Transverse colon (tissue), 4 donors: ENCODE results near the gene STAT6.

Source experiments
- EP300 ChIP-seq: sonication (generic); formaldehyde crosslinking; IDR thresholded peaks from one replicate; pipeline ENCODE4 v1.6.1; 2017; ENCODE audit warnings: antibody characterized with exemption, low read depth
- POLR2A ChIP-seq: fragments of 450-650 bp; IDR thresholded peaks from one replicate; pipeline ENCODE4 v1.6.1; 2016; ENCODE audit warnings: antibody characterized with exemption, mild to moderate bottlenecking, moderate library complexity
- POLR2AphosphoS5 ChIP-seq, 3 donors: sonication (generic); formaldehyde crosslinking; IDR thresholded peaks; one replicate each; pipeline ENCODE4 v1.6.1; 2016; ENCODE audit warnings: antibody characterized with exemption in 3 of 3
- TF ChIP-seq, protein P1 (sequence below), 5 experiments: fragments of 200-600 bp in 3 of 5; fragments of 450-650 bp in 2 of 5; sonication (generic) in 3 of 5; IDR thresholded peaks; 1 replicate in 2 of 5; 2 replicates in 3 of 5; pipeline ENCODE4 v1.5.1; 2016 to 2017; ENCODE audit warnings: antibody characterized with exemption in 5 of 5, inconsistent platforms in 3 of 5, mild to moderate bottlenecking in 2 of 5, moderate library complexity in 1 of 5

DNA sequence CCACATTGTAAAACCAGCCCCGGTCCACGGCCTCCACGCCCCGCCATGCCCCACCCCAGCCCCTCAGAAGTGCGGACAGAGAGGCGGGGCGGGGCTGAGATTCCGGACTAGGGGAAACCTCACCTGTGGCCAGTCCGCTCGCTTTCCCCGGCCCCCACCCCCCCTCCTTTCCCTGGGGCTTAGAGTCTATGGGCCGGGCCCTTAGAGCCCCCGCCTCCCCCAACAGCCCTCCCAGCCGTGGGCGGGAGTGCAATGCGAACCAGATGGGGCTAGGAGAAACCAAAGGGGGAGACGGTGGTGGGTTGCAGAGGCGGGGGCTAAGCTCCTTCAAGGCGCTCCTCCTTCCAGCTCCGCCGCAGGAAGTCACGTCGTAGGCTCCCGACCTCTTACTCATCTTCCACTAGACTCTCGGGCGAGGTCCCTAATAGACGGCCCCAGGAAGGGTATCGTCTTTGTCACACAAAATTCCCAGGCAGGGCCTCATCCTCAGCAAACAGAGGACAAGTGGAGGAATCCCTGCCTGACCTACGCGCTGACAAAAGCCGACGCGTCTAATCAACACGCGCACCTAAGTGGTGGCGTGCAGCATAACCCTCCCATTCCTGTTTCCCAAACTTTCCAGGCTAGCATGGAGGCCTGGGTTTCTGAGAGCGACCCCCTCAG, 23.3 kb downstream of the STAT6 start:
- peak; percentile 46 for TF ChIP-seq POLR2A
- peak in 2 of 3 donors; percentile 46 to 53 for TF ChIP-seq POLR2AphosphoS5 (IDR thresholded peaks at IDR 0.05)
- TF ChIP-seq, protein P1, sequence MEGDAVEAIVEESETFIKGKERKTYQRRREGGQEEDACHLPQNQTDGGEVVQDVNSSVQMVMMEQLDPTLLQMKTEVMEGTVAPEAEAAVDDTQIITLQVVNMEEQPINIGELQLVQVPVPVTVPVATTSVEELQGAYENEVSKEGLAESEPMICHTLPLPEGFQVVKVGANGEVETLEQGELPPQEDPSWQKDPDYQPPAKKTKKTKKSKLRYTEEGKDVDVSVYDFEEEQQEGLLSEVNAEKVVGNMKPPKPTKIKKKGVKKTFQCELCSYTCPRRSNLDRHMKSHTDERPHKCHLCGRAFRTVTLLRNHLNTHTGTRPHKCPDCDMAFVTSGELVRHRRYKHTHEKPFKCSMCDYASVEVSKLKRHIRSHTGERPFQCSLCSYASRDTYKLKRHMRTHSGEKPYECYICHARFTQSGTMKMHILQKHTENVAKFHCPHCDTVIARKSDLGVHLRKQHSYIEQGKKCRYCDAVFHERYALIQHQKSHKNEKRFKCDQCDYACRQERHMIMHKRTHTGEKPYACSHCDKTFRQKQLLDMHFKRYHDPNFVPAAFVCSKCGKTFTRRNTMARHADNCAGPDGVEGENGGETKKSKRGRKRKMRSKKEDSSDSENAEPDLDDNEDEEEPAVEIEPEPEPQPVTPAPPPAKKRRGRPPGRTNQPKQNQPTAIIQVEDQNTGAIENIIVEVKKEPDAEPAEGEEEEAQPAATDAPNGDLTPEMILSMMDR (IDR thresholded peaks at IDR 0.05): no peak
- no peak for TF ChIP-seq EP300
